BJ (cell line): ENCODE data around the gene SCT. TPM values are rescaled to one million over a fixed set of nuclear protein-coding genes. Genes with fewer than 3 reads are reported as not detected.

Experiments used
- CTCF ChIA-PET: fragments of 350-600 bp; formaldehyde crosslinking; extraction: SDS; loops from one replicate; lab custom pipeline; 2021; ENCODE audit warnings: antibody characterized with exemption, inconsistent platforms; lab: Yijun Ruan, JAX
- POLR2A ChIA-PET: fragments of 300-600 bp; sonication (Branson Sonifier 250); formaldehyde crosslinking; extraction: SDS; loops from one replicate; lab custom pipeline; 2021; ENCODE audit warnings: antibody characterized with exemption; lab: Charles Lee
- DNase-seq: peaks from one replicate; pipeline ENCODE4 v3.0.0-alpha.2; 2011; ENCODE audit warnings: low read depth
- H3K27me3 ChIP-seq: 2 replicates; pipeline ENCODE4 v1.6.0; 2011; ENCODE audit warnings: low read length; ENCODE audit not compliant: control insufficient read depth, insufficient read depth
- H3K36me3 ChIP-seq: 2 replicates; pipeline ENCODE4 v1.5.1; 2011; ENCODE audit warnings: low read length; ENCODE audit not compliant: control insufficient read depth, insufficient read depth
- H3K4me3 ChIP-seq: 2 replicates; pipeline ENCODE4 v1.5.1; 2011; ENCODE audit warnings: low read depth, mild to moderate bottlenecking, control low read depth, low read length
- polyA plus RNA-seq: library from polyadenylated mRNA; depleted of rRNA; stranded (reverse); fragments of >200 nt; gene quantifications from 2 replicates; pipeline ENCODE4 v1.2.3, GENCODE V29; 2011
- TF ChIP-seq, protein P1 (sequence below): IDR thresholded peaks from 2 replicates; pipeline ENCODE4 v1.5.1; 2011; ENCODE audit warnings: low read depth, mild to moderate bottlenecking, control low read depth, inconsistent platforms, low read length, moderate library complexity; ENCODE audit not compliant: insufficient read depth

SCT gene
- polyA plus RNA-seq, 1 experiment = not detected

DNA sequence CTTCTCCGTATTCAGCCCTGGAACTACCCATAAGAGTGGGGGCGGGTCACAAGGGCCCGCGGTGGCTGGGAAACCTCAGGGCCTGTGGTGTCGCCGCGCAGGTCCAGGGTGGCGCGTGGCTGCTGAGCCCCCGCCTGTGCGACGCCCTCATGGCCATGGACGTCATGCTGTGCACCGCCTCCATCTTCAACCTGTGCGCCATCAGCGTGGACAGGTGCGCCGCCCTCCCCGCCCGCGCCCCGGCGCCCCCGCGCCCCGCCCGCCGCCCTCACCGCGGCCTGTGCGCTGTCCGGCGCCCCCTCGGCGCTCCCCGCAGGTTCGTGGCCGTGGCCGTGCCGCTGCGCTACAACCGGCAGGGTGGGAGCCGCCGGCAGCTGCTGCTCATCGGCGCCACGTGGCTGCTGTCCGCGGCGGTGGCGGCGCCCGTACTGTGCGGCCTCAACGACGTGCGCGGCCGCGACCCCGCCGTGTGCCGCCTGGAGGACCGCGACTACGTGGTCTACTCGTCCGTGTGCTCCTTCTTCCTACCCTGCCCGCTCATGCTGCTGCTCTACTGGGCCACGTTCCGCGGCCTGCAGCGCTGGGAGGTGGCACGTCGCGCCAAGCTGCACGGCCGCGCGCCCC is 12.5 kb upstream of the SCT start:
- Histone ChIP-seq H3K27me3 (peaks cover 3% of the 10 kb centered on the region; the same call in 1 of the 2 replicates), H3K36me3 (peaks cover 6% of the 10 kb centered on the region), H3K4me3 (no peak overlapping the region)
- TF ChIP-seq, protein P1, sequence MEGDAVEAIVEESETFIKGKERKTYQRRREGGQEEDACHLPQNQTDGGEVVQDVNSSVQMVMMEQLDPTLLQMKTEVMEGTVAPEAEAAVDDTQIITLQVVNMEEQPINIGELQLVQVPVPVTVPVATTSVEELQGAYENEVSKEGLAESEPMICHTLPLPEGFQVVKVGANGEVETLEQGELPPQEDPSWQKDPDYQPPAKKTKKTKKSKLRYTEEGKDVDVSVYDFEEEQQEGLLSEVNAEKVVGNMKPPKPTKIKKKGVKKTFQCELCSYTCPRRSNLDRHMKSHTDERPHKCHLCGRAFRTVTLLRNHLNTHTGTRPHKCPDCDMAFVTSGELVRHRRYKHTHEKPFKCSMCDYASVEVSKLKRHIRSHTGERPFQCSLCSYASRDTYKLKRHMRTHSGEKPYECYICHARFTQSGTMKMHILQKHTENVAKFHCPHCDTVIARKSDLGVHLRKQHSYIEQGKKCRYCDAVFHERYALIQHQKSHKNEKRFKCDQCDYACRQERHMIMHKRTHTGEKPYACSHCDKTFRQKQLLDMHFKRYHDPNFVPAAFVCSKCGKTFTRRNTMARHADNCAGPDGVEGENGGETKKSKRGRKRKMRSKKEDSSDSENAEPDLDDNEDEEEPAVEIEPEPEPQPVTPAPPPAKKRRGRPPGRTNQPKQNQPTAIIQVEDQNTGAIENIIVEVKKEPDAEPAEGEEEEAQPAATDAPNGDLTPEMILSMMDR = no peak
- POLR2A ChIA-PET = no interaction called here
- CTCF ChIA-PET = no interaction called here
- no peak for DNase-seq

DNA sequence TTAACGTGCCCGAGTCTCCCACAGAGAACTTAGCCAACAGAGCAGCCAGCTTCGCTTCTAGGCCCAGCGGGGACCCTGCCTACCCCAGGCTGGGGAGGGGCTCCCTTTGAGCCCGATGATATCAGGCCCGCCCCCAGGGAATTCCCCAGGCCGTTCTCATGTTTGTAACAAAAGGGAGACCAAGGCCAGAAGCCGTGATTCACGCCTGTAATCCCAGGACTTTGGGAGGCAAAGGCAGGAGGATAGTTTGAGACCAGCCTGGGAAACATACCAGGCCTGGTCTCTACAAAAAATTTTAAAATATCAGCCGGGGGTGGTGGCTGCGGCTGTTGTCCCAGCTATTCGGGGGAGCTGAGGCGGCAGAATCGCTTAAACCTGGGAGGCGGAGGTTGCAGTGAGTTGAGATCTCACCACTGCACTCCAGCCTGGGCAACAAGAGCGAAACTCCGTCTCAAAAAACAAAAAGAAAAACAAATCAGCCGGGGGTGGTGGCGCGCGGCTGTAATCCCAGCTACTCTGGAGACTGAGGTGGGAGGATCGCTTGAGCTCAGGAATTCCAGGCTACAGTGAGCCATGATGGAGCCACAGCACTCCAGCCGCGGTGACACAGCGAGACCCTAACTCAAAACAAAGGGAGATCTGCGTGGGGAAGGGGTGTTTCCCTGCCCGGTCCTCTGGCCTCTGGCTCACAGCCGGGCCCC is 11.8 kb upstream of the SCT start:
- TF ChIP-seq, protein P1 = no peak
- ChIA-PET CTCF (interaction anchor here (0.9 kb wide), 1 partner anchor 85 kb away, joined by 7 read pairs; no protein-coding TSS in a partner anchor), POLR2A (no interaction called here)
- no peak for DNase-seq
- Histone ChIP-seq H3K27me3 (peaks cover 3% of the 10 kb centered on the region; the same call in 1 of the 2 replicates), H3K36me3 (peaks cover 3% of the 10 kb centered on the region), H3K4me3 (no peak overlapping the region)

DNA sequence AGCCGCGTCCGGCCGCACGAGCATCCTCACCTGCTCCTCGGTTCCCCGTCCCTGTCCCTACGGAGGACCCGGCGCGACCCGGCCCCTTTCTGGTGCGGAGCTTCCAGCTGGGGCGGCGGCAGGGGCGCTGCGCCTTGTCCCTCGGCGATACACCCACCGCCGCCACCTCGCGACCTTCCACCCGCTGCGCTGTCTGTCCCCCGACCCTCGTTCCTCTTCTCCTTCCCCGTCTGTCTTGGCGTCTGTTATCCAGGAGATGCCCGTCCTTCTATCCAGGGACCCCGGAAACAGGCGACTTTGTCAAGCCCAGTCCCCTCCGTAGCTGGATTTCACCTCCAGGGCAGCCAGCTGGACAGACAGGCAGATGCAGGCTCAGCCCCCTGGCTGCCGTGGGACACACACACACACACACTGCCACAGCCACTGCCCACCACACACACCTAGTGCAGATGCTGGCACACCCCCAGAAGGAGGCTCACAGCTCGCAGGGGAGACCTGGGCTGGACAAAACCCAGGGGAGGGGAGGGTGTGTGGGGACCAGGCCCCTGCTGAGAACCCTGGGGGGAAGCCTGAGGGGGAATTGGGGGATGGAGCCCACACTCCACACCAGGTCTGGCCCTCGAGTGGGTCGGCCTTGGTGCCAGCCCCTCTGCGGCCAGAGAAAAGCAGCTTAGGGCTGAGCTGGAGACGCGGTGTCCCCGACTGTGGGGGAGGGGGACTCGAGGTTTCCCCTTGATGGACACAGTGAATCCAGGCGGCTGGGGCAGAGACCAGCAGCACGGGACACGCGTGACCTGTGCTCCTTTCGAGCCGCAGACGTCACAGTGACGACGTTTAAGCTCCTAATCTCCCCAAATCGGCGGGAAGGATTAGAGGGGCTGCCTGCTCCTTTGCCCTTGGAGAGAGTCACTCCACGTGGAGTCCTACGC is 10.9 kb upstream of the SCT start:
- H3K36me3 ChIP-seq = peaks cover 3% of the 10 kb centered on the region
- H3K4me3 ChIP-seq = peak overlapping the region; percentile 16; the same call in 1 of the 2 replicates
- ChIA-PET CTCF (interaction anchor here (0.9 kb wide), 1 partner anchor 84 kb away, joined by 7 read pairs; no protein-coding TSS in a partner anchor), POLR2A (no interaction called here)
- DNase-seq = no peak
- H3K27me3 ChIP-seq = peaks cover 3% of the 10 kb centered on the region; the same call in 1 of the 2 replicates
- TF ChIP-seq, protein P1 = no peak

DNA sequence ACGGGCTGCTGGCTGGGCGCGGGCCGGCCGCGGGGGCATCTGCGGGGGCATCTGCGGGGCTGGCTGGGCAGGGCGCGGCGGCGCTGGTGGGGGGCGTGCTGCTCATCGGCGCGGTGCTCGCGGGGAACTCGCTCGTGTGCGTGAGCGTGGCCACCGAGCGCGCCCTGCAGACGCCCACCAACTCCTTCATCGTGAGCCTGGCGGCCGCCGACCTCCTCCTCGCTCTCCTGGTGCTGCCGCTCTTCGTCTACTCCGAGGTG is 10.3 kb upstream of the SCT start:
- H3K4me3 ChIP-seq = peak overlapping the region; percentile 16; the same call in 1 of the 2 replicates
- no peak for DNase-seq
- TF ChIP-seq, protein P1 = no peak
- H3K27me3 ChIP-seq = peaks cover 3% of the 10 kb centered on the region; the same call in 1 of the 2 replicates
- CTCF ChIA-PET = no interaction called here
- POLR2A ChIA-PET = no interaction called here
- H3K36me3 ChIP-seq = peaks cover 3% of the 10 kb centered on the region
